GM06990 (cell line): ENCODE data around the gene ORC5.

Experiments used
- DNase-seq: peaks from one replicate; pipeline ENCODE4 v3.0.0-alpha.2; 2011; ENCODE audit not compliant: insufficient read length; ENCODE audit errors: extremely low read depth
- H3K27me3 ChIP-seq: replicated peaks from 2 replicates; pipeline ENCODE4 v1.6.0; 2011; ENCODE audit warnings: low read length; ENCODE audit not compliant: control insufficient read depth, insufficient read depth
- H3K36me3 ChIP-seq: 2 replicates; pipeline ENCODE4 v1.5.1; 2011; ENCODE audit warnings: low read length; ENCODE audit not compliant: control insufficient read depth, insufficient read depth
- H3K4me3 ChIP-seq: replicated peaks from 2 replicates; pipeline ENCODE4 v1.5.1; 2011; ENCODE audit warnings: low read depth, mild to moderate bottlenecking, control low read depth, low read length
- TF ChIP-seq, protein P1 (sequence below): IDR thresholded peaks from 2 replicates; pipeline ENCODE4 v1.5.1; 2011; ENCODE audit warnings: low read length, control low read depth, mild to moderate bottlenecking, inconsistent platforms; ENCODE audit not compliant: insufficient read depth, poor library complexity, severe bottlenecking

Gene ORC5

GRCh38 chr7:104106108-104106905 is 101.5 kb downstream of the ORC5 start:
- TF ChIP-seq, protein P1, sequence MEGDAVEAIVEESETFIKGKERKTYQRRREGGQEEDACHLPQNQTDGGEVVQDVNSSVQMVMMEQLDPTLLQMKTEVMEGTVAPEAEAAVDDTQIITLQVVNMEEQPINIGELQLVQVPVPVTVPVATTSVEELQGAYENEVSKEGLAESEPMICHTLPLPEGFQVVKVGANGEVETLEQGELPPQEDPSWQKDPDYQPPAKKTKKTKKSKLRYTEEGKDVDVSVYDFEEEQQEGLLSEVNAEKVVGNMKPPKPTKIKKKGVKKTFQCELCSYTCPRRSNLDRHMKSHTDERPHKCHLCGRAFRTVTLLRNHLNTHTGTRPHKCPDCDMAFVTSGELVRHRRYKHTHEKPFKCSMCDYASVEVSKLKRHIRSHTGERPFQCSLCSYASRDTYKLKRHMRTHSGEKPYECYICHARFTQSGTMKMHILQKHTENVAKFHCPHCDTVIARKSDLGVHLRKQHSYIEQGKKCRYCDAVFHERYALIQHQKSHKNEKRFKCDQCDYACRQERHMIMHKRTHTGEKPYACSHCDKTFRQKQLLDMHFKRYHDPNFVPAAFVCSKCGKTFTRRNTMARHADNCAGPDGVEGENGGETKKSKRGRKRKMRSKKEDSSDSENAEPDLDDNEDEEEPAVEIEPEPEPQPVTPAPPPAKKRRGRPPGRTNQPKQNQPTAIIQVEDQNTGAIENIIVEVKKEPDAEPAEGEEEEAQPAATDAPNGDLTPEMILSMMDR = no peak
- Histone ChIP-seq H3K36me3 (no peaks in the 10 kb centered on the region), H3K27me3 (no peaks in the 10 kb centered on the region), H3K4me3 (no peak overlapping the region)
- no peak for DNase-seq

GRCh38 chr7:104098890-104099289 is 108.9 kb downstream of the ORC5 start:
- Histone ChIP-seq H3K4me3 (no peak overlapping the region), H3K36me3 (no peaks in the 10 kb centered on the region), H3K27me3 (no peaks in the 10 kb centered on the region)
- no peak for DNase-seq
- TF ChIP-seq, protein P1 = no peak

DNA sequence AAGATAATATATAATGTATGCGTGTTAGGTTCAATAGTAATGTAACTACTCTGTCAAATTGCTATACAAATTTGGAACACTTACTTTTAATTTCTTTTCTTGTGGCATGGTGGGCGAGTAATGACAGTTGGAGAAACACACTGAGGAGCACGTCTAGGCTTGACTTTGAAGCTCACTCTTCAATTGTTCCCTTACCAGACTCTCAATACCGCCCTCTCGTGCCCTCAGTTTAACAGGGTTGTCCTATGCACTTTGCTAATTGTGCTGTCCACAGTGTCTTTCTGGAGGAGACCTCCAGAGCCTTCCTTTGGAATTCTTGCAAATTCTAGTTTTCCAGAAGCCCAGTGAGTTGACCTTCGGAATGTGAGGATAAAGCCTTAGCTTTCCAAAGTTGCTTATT is 111.1 kb downstream of the ORC5 start:
- TF ChIP-seq, protein P1 = peak; percentile 40
- Histone ChIP-seq H3K36me3 (no peaks in the 10 kb centered on the region), H3K27me3 (no peaks in the 10 kb centered on the region), H3K4me3 (no peak overlapping the region)
- no peak for DNase-seq

GRCh38 chr7:104093127-104093526 is 114.7 kb downstream of the ORC5 start:
- H3K36me3 ChIP-seq = no peaks in the 10 kb centered on the region
- H3K27me3 ChIP-seq = no peaks in the 10 kb centered on the region
- TF ChIP-seq, protein P1 = no peak
- H3K4me3 ChIP-seq = no peak overlapping the region
- DNase-seq = no peak

DNA sequence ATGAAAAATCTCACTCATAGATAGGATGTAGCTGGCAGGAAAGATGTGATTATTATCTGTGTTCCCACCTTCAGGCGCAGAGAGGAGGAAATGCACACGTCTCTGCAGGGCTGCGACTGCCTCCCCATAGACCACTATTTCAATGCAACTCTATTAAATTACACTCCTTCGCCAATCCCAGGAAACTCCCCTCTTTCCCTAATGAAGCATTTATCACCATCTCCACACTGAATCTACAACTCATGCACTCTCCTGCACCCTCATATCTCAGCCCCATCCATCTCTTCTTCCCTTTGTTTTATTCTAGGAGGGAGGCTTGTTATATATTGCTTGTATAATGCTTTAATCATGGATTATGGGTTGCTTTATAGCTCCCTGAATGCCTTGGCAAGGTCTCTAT is 116.6 kb downstream of the ORC5 start:
- DNase-seq = no peak
- Histone ChIP-seq H3K36me3 (no peaks in the 10 kb centered on the region), H3K4me3 (no peak overlapping the region), H3K27me3 (no peaks in the 10 kb centered on the region)
- TF ChIP-seq, protein P1 = no peak
